AG04449 (cell line): ENCODE measurements around the gene NXPH4.

Source experiments
- CTCF ChIA-PET: fragments of 350-600 bp; formaldehyde crosslinking; extraction: SDS; loops from one replicate; lab custom pipeline; 2021; ENCODE audit warnings: antibody characterized with exemption; lab: Yijun Ruan, JAX
- POLR2A ChIA-PET: fragments of 400-600, 350-600 bp; formaldehyde crosslinking; extraction: SDS; loops from one replicate; lab custom pipeline; 2020; ENCODE audit warnings: antibody characterized with exemption, inconsistent platforms; lab: Yijun Ruan, JAX
- DNase-seq: peaks from one replicate; pipeline ENCODE4 v3.0.0-alpha.2; 2010; ENCODE audit warnings: low read depth, low spot score
- H3K4me3 ChIP-seq: 2 replicates; pipeline ENCODE4 v1.5.1; 2011; ENCODE audit warnings: low read depth, mild to moderate bottlenecking, control low read depth, low read length
- CTCF ChIP-seq: IDR thresholded peaks from one replicate; pipeline ENCODE4 v1.5.1; 2011; ENCODE audit warnings: mild to moderate bottlenecking, moderate library complexity, low read length, control low read depth, inconsistent platforms; ENCODE audit not compliant: insufficient read depth; ENCODE audit errors: missing control alignments

The NXPH4 gene

GRCh38 chr12:57210926-57211692, 5.5 kb upstream of the NXPH4 start:
- no peak for DNase-seq
- TF ChIP-seq CTCF, result no peak
- H3K4me3 ChIP-seq, result no peak overlapping the region
- POLR2A ChIA-PET, result no interaction called here
- CTCF ChIA-PET, result interaction anchor here (0.6 to 11.4 kb wide), 3 partner anchors 17 to 722 kb away, joined by 4 to 393 read pairs (median 290); partner anchors contain the start of gene SHMT2

GRCh38 chr12:57211791-57212700, 4.5 kb upstream of the NXPH4 start:
- CTCF ChIA-PET, result interaction anchor here (2.2 to 11.4 kb wide), 6 partner anchors 12 to 241 kb away, joined by 19 to 393 read pairs (median 50); partner anchors contain the start of genes SHMT2 and STAC3
- H3K4me3 ChIP-seq, result no peak overlapping the region
- POLR2A ChIA-PET, result no interaction called here
- no peak for DNase-seq
- TF ChIP-seq CTCF, result no peak

GRCh38 chr12:57212701-57213057, 3.9 kb upstream of the NXPH4 start:
- CTCF ChIA-PET, result interaction anchor here (0.8 to 11.4 kb wide), 16 partner anchors 13 to 246 kb away, joined by 3 to 393 read pairs (median 19); partner anchors contain the start of genes GLI1, INHBE, SHMT2 and STAC3
- H3K4me3 ChIP-seq, result no peak overlapping the region
- TF ChIP-seq CTCF, result no peak
- no peak for DNase-seq
- POLR2A ChIA-PET, result interaction anchor here (0.6 to 2.3 kb wide), 5 partner anchors 10 to 85 kb away, joined by 3 to 16 read pairs (median 4); partner anchors contain the start of gene SHMT2

- ChIA-PET POLR2A (interaction anchor here (0.5 to 2.3 kb wide), 9 partner anchors 11 to 85 kb away, joined by 3 to 16 read pairs (median 3); partner anchors contain the start of gene SHMT2), CTCF (interaction anchor here (0.6 to 11.4 kb wide), 32 partner anchors 13 to 324 kb away, joined by 3 to 393 read pairs (median 7); partner anchors contain the start of genes GLI1, INHBE, LRP1 and SHMT2)
- TF ChIP-seq CTCF, result peak; percentile 89
- no peak for DNase-seq
- no peak overlapping the region for H3K4me3 ChIP-seq
Observed at GRCh38 chr12:57213058-57213715, 3.4 kb upstream of the NXPH4 start.

GRCh38 chr12:57213763-57214397, 2.7 kb upstream of the NXPH4 start:
- no peak for TF ChIP-seq CTCF
- CTCF ChIA-PET, result interaction anchor here (0.6 to 11.4 kb wide), 44 partner anchors 8 to 323 kb away, joined by 3 to 393 read pairs (median 4); partner anchors contain the start of genes GLI1, INHBE, LRP1 and SHMT2
- H3K4me3 ChIP-seq, result no peak overlapping the region
- POLR2A ChIA-PET, result interaction anchor here (0.5 to 2.3 kb wide), 9 partner anchors 12 to 63 kb away, joined by 3 to 16 read pairs (median 3); partner anchors contain the start of gene SHMT2
- DNase-seq, result no peak
